K562 (cell line): Measurements from ENCODE around the gene CBLC. TPM values are rescaled to one million over a fixed set of nuclear protein-coding genes. Genes with fewer than 3 reads are reported as not detected.

Experiments
- ATAC-seq: fragments of 200-7000 bp; cut with Tn5 transposase; 3 replicates; pipeline ENCODE4 v1.9.1; 2020; ENCODE audit warnings: moderate library complexity
- BruUV-seq: library from RNA; stranded (reverse); fragments of 400-500 nt; replicated peaks from 2 replicates; lab custom pipeline; 2021; lab: Mats Ljungman, UMichigan
- CTCF ChIA-PET: fragments of 300-600 bp; formaldehyde crosslinking; extraction: SDS; loops from one replicate; lab custom pipeline; 2021; ENCODE audit warnings: low intra/inter-chr PET ratio; lab: Yijun Ruan, JAX
- POLR2A ChIA-PET: fragments of 300-600, 350-650 bp; sonication (Branson Sonifier 250); formaldehyde crosslinking; extraction: SDS; loops from one replicate; lab custom pipeline; 2021; ENCODE audit warnings: antibody characterized with exemption, inconsistent platforms; lab: Yijun Ruan, JAX
- DNase-seq, 4 experiments: peaks; one replicate each; pipeline versions ENCODE4 v3.0.0 to v3.0.0-alpha.2; 2011 to 2018; ENCODE audit warnings: low spot score in 3 of 4, mixed read lengths in 3 of 4; ENCODE audit errors: extremely low read depth in 1 of 4
- FAIRE-seq: peaks from 2 replicates; lab custom pipeline; 2011; peaks lifted over from hg19 to GRCh38; lab: Jason Lieb, UNC
- H2AFZ ChIP-seq: 2 replicates; pipeline ENCODE4 v1.6.0; 2011; ENCODE audit warnings: low read depth, low read length, control low read depth, inconsistent platforms
- H3K27ac ChIP-seq: fragments of 200-600 bp; 3 replicates; pipeline ENCODE4 v1.8.0; 2011; ENCODE audit warnings: low read depth, mild to moderate bottlenecking, control low read depth, inconsistent platforms, low read length, moderate library complexity, mixed read lengths; ENCODE audit errors: extremely low read depth
- H3K27me3 ChIP-seq, 2 experiments: fragments of 300-600 bp in 1 of 2; 2 replicates in 1 of 2; 3 replicates in 1 of 2; pipeline versions ENCODE4 v1.6.0 to v1.8.0; 2011; ENCODE audit warnings: inconsistent platforms in 2 of 2, low read length in 2 of 2, mild to moderate bottlenecking in 1 of 2, mixed read lengths in 1 of 2, moderate library complexity in 1 of 2; ENCODE audit not compliant: control insufficient read depth in 2 of 2, insufficient read depth in 2 of 2
- H3K36me3 ChIP-seq: fragments of 300-600 bp; 3 replicates; pipeline ENCODE4 v1.8.0; 2011; ENCODE audit warnings: mild to moderate bottlenecking, low read length, inconsistent platforms; ENCODE audit not compliant: control insufficient read depth, insufficient read depth
- H3K4me1 ChIP-seq, 2 experiments: fragments of 200-600 bp in 1 of 2; replicated peaks in 1 of 2; 2 replicates in 1 of 2; 3 replicates in 1 of 2; pipeline versions ENCODE4 v1.5.1 to v1.8.0; 2011; ENCODE audit warnings: inconsistent platforms in 2 of 2, low read length in 2 of 2, mild to moderate bottlenecking in 1 of 2, mixed read lengths in 1 of 2, moderate library complexity in 1 of 2; ENCODE audit not compliant: control insufficient read depth in 2 of 2, insufficient read depth in 2 of 2
- H3K4me2 ChIP-seq: 2 replicates; pipeline ENCODE4 v1.6.1; 2011; ENCODE audit warnings: low read length, control low read depth, inconsistent platforms, mixed read lengths; ENCODE audit not compliant: insufficient read depth
- H3K4me3 ChIP-seq: fragments of 200-600 bp; sonication (generic), shearing (Covaris generic); 2 replicates; pipeline ENCODE4 v1.5.1; 2016; ENCODE audit warnings: control low read depth, inconsistent platforms
- H3K79me2 ChIP-seq: fragments of 200-600 bp; 3 replicates; pipeline ENCODE4 v1.8.0; 2011; ENCODE audit warnings: low read length, inconsistent platforms; ENCODE audit not compliant: control insufficient read depth, insufficient read depth
- H3K9ac ChIP-seq, 2 experiments: 2 replicates each; pipeline versions ENCODE4 v1.6.0 to v1.6.1; 2011; ENCODE audit warnings: low read depth in 2 of 2, low read length in 2 of 2, control low read depth in 1 of 2, inconsistent platforms in 1 of 2, mild to moderate bottlenecking in 1 of 2, mixed read lengths in 1 of 2; ENCODE audit not compliant: insufficient read depth in 1 of 2
- H3K9me1 ChIP-seq: one replicate; pipeline ENCODE4 v1.6.0; 2011; ENCODE audit warnings: inconsistent platforms, mild to moderate bottlenecking, low read length, moderate library complexity; ENCODE audit not compliant: control insufficient read depth, insufficient read depth
- H3K9me3 ChIP-seq: replicated peaks from 2 replicates; pipeline ENCODE4 v1.5.1; 2011; ENCODE audit warnings: low read depth, low read length, inconsistent platforms; ENCODE audit not compliant: control insufficient read depth, insufficient read depth
- H4K20me1 ChIP-seq: replicated peaks from 2 replicates; pipeline ENCODE4 v1.6.1; 2011; ENCODE audit warnings: low read length, inconsistent platforms, mixed read lengths; ENCODE audit not compliant: control insufficient read depth, insufficient read depth
- BDP1 ChIP-seq: IDR thresholded peaks from 3 replicates; pipeline ENCODE4 v1.6.1; 2011; ENCODE audit not compliant: insufficient read length, insufficient read depth
- C11orf30 ChIP-seq: fragments of 450-650 bp; IDR thresholded peaks from 2 replicates; pipeline ENCODE4 v1.6.1; 2016; ENCODE audit warnings: low read depth, mild to moderate bottlenecking
- DLX4 ChIP-seq: fragments of 250-450 bp; sonication (Bioruptor Pico); IDR thresholded peaks from 2 replicates; pipeline ENCODE4 v1.6.1; 2021; ENCODE audit warnings: mild to moderate bottlenecking
- FOXA1 ChIP-seq: fragments of 450-650 bp; IDR thresholded peaks from 2 replicates; pipeline ENCODE4 v1.6.1; 2016; ENCODE audit warnings: mild to moderate bottlenecking, borderline replicate concordance
- FOXA3 ChIP-seq, 2 experiments: fragments of 450-650 bp in 1 of 2; sonication (generic) in 1 of 2; formaldehyde crosslinking; IDR thresholded peaks in 1 of 2; conservative IDR thresholded peaks in 1 of 2; 2 replicates each; pipeline versions ENCODE4 v1.4.0 to v1.8.0; 2020 to 2022; ENCODE audit warnings: mild to moderate bottlenecking in 2 of 2, missing genetic modification reagents in 1 of 2
- KLF10 ChIP-seq: fragments of 250-450 bp; sonication (Bioruptor Pico); IDR thresholded peaks from 2 replicates; pipeline ENCODE4 v1.6.1; 2021; ENCODE audit warnings: matching md5 sums
- KLF16 ChIP-seq: IDR thresholded peaks from 2 replicates; pipeline ENCODE4 v1.6.1; 2016; ENCODE audit warnings: antibody characterized with exemption
- NFE2 ChIP-seq: IDR thresholded peaks from 2 replicates; pipeline ENCODE4 v1.6.1; 2014; ENCODE audit warnings: antibody characterized with exemption, low read depth
- NFYB ChIP-seq: IDR thresholded peaks from 2 replicates; pipeline ENCODE4 v1.6.1; 2011; ENCODE audit warnings: mild to moderate bottlenecking, moderate library complexity; ENCODE audit not compliant: insufficient read length; ENCODE audit errors: extremely low read depth
- TARDBP ChIP-seq: fragments of 450-650 bp; IDR thresholded peaks from 2 replicates; pipeline ENCODE4 v1.6.1; 2016
- ZNF57 ChIP-seq: fragments of 450-650 bp; formaldehyde crosslinking; IDR thresholded peaks from 2 replicates; pipeline ENCODE4 v1.4.0; 2020; ENCODE audit warnings: mild to moderate bottlenecking, moderate library complexity
- ZNF707 ChIP-seq: fragments of 250-450 bp; sonication (Bioruptor Pico); conservative IDR thresholded peaks from 2 replicates; pipeline ENCODE4 v1.8.0; 2022; ENCODE audit warnings: inconsistent platforms, mild to moderate bottlenecking, moderate library complexity
- WGBS: fragments of 100-300 bp; shearing (Covaris generic); methylation state at CpG from one replicate; pipeline ENCODE4 v1.1.6; 2016; ENCODE audit warnings: low coverage, mixed read lengths; ENCODE audit not compliant: insufficient coverage; ENCODE audit errors: missing lambda C conversion rate; 5-methylcytosine and 5-hydroxymethylcytosine counted together
- in situ Hi-C: fragments of 300-500 bp; cut with MboI; formaldehyde crosslinking; loops from 4 replicates; pipeline ENCODE4 v1.15.0; 2018; ENCODE audit warnings: inconsistent platforms, mixed read lengths
- intact Hi-C: fragments of 100-400 bp; cut with micrococcal nuclease; formaldehyde crosslinking; loops from 2 replicates; pipeline ENCODE4 v1.14.2; 2022
- polyA plus RNA-seq, 8 experiments: library from polyadenylated mRNA; depleted of rRNA in 4 of 8; stranded (reverse) in 5 of 8; unstranded in 3 of 8; fragments of >200 nt; fragmentation: Nextera tagmentation in 2 of 8; fragmentation: Illumina TruSeq in 1 of 8; extraction: Ambion mirVana in 2 of 8; extraction: Trizol in 1 of 8; gene quantifications; 2 replicates each; pipeline versions ENCODE4 v1.2.1 to v1.2.3, GENCODE V29; 2011 to 2014; ENCODE audit warnings: inconsistent platforms in 1 of 8, missing spikeins in 1 of 8
- total RNA-seq, 7 experiments: library from RNA; depleted of rRNA in 6 of 7; stranded (reverse); fragments of >200 nt in 6 of 7; fragmentation: Illumina TruSeq in 2 of 7; extraction: Trizol in 2 of 7; gene quantifications; 2 replicates each; pipeline versions ENCODE4 v1.2.1 to v1.2.3, GENCODE V29; 2011 to 2021; ENCODE audit warnings: low replicate concordance in 1 of 7

Gene CBLC
- total and polyA plus RNA-seq, 9 of the 15 experiments (the other 6 are each of a cell fraction or from before 2014, with no cell fraction given): 0.09 TPM; not detected in 8

GRCh38 chr19:44731081-44731480 lies 46.6 kb upstream of the CBLC start:
- ChIA-PET POLR2A (interaction anchor here (0.5 to 1.7 kb wide), 4 partner anchors 9 to 960 kb away, joined by 3 to 5 read pairs (median 3); partner anchors contain the start of gene CLASRP), CTCF (no interaction called here)
- ATAC-seq (no peak), FAIRE-seq (no peak), DNase-seq (no peak)
- in situ Hi-C loops (no loop called here), intact Hi-C loops (no loop called here)
- Histone ChIP-seq H3K9me1 (no peaks in the 10 kb centered on the region), H3K4me3 (no peak overlapping the region), H2AFZ (no peak overlapping the region), H3K79me2 (no peaks in the 10 kb centered on the region), H3K36me3 (no peaks in the 10 kb centered on the region), H3K27ac (no peak overlapping the region), H3K27me3 (no peaks in the 10 kb centered on the region), H3K4me2 (no peak overlapping the region), H3K4me1 (no peaks in the 10 kb centered on the region; a peak in 1 of 5 replicates), H3K9me3 (no peaks in the 10 kb centered on the region), H4K20me1 (no peaks in the 10 kb centered on the region), H3K9ac (no peak overlapping the region)
- no peak for TF ChIP-seq KLF10 (CRISPR knock-in tag)
- no peak for TF ChIP-seq FOXA1
- TF ChIP-seq C11orf30: no peak
- TF ChIP-seq BDP1: no peak
- TF ChIP-seq ZNF707 (CRISPR knock-in tag): no peak
- no peak for TF ChIP-seq TARDBP
- TF ChIP-seq NFE2: no peak
- no peak for TF ChIP-seq KLF16
- no peak for TF ChIP-seq FOXA3 (CRISPR knock-in tag; conservative IDR thresholded peaks at IDR 0.05 in 1 of 2, IDR thresholded peaks at IDR 0.05 in 1 of 2)
- no peak for TF ChIP-seq DLX4 (CRISPR knock-in tag)
- TF ChIP-seq ZNF57 (CRISPR knock-in tag): no peak
- no peak for TF ChIP-seq NFYB
- 55% methylated on average over 5 of the region's 5 CpGs for WGBS
- no TSS peak for BruUV-seq
